GM19351 (cell line): Measurements from ENCODE around the gene DNPEP.
"Not testable (repeated sequence)": the region's sequence is repeated elsewhere in the genome, so short reads cannot be mapped to it uniquely, and the experiment has no call there.

Experiments used
- ATAC-seq: cut with Tn5 transposase; IDR thresholded peaks from one replicate; pipeline ENCODE4 v1.9.1; 2021; ENCODE audit warnings: mild to moderate bottlenecking, moderate library complexity; ENCODE audit not compliant: unreplicated experiment

Gene DNPEP

DNA sequence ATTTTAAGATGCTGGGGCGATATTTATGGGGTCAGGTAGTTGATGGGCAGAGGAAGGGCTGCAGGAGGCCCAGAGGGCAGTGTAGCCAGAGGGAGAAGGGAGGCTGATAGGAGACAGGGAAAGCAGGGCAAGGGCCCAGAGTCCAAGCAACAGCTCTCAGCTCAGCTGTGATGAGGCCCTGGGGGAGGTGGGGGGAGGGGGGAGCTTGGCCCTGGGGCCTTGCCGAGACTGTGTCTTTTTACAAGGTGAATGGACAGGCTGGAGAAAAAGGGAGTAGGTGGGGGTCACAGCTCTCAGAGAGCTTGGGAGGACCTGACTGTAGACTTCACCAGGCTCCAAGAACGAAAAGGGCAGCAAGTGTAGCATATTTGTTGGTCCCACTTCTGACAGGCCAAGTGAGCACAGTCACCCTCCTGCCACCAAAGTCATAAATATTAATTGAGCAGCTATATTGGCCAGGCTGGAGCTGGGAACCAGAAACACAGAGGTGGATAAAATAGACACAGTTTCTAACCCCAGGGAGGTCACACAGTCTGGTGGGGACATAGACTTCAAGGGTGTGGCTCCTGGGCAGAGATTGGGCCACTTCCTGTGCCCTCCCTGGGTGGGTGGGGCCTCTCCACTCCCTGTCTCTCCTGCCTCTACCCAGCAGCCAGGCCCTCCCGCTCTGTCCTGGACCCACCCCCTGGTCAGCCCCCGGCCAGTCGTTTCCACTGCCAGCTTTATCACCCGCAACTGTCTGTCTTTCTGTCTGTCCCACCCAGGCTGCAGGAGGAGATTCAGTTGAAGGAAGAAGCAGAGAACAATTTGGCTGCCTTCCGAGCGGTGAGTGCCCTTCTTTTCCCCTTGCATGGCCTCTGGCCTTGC lies 31.9 kb upstream of the DNPEP start:
- ATAC-seq = no peak

DNA sequence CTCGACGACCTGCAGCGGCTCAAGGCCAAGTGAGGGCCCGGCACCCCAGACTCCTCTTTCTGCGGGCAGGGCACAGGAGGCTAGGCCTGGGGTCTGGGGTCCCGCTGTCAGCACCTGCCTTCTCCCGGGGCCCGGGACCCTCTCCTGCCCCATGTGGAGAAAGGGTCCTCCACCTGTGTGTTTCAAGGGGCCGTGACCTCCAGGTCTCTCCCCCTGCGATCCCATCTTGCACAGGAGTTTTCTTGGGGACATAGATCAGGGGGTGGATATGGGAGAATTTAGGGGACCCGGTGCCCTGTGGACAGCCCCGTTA lies 31.3 kb upstream of the DNPEP start:
- ATAC-seq = no peak

DNA sequence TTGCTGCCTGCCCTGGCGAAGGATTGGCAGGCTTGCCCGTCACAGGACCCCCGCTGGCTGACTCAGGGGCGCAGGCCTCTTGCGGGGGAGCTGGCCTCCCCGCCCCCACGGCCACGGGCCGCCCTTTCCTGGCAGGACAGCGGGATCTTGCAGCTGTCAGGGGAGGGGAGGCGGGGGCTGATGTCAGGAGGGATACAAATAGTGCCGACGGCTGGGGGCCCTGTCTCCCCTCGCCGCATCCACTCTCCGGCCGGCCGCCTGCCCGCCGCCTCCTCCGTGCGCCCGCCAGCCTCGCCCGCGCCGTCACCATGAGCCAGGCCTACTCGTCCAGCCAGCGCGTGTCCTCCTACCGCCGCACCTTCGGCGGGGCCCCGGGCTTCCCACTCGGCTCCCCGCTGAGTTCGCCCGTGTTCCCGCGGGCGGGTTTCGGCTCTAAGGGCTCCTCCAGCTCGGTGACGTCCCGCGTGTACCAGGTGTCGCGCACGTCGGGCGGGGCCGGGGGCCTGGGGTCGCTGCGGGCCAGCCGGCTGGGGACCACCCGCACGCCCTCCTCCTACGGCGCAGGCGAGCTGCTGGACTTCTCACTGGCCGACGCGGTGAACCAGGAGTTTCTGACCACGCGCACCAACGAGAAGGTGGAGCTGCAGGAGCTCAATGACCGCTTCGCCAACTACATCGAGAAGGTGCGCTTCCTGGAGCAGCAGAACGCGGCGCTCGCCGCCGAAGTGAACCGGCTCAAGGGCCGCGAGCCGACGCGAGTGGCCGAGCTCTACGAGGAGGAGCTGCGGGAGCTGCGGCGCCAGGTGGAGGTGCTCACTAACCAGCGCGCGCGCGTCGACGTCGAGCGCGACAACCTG lies 30.7 kb upstream of the DNPEP start, which contains the start of gene DES:
DES (plus strand) TSS at position 223 of the 857 bp plus-strand sequence; CDS start at position 309, 86 bp downstream.
- ATAC-seq = no peak

DNA sequence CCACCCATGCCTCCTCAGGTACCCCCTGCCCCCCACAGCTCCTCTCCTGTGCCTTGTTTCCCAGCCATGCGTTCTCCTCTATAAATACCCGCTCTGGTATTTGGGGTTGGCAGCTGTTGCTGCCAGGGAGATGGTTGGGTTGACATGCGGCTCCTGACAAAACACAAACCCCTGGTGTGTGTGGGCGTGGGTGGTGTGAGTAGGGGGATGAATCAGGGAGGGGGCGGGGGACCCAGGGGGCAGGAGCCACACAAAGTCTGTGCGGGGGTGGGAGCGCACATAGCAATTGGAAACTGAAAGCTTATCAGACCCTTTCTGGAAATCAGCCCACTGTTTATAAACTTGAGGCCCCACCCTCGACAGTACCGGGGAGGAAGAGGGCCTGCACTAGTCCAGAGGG lies 29.7 kb upstream of the DNPEP start:
- no peak for ATAC-seq

DNA sequence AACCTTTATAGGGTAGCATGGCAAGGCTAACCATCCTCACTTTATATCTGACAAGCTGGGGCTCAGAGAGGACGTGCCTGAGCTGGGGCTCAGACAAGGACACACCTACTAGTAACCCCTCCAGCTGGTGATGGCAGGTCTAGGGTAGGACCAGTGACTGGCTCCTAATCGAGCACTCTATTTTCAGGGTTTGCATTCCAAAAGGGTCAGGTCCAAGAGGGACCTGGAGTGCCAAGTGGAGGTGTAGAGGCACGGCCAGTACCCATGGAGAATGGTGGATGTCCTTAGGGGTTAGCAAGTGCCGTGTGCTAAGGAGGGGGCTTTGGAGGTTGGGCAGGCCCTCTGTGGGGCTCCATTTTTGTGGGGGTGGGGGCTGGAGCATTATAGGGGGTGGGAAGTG lies 29.2 kb upstream of the DNPEP start:
- no peak for ATAC-seq

DNA sequence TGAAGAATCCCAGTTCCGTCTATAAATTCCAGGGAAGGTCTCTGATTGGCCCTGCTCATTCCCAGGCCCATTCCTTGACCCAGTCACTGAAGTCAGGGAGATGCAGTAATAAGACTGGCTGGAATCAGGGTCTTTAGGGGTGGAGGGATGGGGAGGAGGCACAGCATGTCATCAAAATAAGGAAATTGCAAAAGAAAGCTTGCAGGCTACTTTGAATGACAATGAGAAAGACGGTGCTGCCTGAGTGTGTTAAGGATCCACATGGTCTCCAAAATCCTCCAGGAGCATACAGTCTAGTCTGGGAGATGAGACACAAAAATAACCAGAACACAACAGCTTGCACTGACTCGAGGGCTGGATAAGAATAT lies 28.5 kb upstream of the DNPEP start:
- no peak for ATAC-seq

DNA sequence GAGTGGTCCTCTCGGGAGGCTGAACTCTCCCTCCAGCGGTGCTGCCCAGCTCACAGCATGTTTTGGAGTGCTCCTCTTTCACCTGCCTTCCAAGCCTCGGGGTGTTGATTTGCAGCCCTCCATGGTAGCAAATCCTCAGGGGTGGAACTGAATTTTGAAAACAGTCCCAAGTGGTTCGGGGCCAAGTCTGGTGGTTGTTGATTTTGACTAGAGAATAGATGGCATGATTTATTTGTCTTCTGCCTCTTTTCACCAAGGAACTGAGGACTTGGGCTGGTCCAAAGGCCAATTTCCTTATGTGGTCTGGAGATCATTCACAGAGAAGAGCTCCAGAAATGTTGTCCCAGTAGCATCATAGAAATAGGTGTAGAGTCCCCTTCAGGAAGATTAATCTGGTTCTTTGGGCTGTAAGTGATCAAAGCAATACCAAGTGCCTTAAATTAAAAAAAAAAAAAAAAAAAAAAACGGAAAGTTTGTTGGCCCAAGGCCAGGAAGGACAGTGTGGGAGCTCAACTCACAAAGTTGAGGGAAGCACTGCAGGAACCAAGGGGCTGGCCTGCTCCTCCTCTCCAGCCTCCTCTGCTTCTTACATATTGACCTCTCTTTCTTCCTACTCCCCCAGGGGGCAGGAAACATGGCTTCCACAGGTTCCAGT lies 28.0 kb upstream of the DNPEP start:
- ATAC-seq = no peak

DNA sequence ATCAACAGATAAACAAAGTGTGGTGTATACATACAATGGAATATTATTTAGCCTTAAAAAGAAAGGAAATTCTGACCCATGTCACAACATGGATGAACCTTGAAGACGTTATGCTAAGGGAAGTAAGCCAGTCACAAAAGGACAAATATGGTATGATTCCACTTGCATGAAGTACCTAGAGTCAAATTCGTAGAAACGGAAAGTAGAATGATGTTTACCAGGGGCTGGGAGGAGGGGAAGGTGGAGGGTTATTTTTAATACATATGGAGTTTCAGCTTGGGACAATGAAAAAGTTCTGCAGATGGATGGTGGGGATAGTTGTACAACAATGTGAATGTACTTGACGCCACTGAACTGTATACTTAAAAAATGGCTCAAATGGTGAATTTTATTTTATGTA lies 27.1 kb upstream of the DNPEP start:
- ATAC-seq = no peak

DNA sequence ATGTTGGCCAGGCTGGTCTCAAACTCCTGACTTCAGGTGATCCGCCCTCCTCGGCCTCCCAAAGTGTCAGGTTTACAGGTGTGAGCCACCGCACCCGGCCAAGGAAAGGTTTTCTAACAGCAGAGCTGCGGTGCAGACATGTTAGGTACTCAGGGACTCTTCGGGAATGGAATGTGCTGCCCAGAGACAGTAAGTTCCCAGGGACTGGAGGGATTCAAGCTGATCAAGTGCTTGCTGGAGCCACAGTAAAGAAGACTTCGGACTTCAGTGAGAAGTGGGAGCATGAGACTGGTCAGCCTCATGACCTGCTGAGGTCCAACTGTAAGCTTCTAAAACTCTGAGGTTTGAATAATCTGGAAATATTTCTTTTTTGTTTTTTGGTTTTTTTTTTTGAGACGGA lies 22.7 kb upstream of the DNPEP start:
- no peak for ATAC-seq

DNA sequence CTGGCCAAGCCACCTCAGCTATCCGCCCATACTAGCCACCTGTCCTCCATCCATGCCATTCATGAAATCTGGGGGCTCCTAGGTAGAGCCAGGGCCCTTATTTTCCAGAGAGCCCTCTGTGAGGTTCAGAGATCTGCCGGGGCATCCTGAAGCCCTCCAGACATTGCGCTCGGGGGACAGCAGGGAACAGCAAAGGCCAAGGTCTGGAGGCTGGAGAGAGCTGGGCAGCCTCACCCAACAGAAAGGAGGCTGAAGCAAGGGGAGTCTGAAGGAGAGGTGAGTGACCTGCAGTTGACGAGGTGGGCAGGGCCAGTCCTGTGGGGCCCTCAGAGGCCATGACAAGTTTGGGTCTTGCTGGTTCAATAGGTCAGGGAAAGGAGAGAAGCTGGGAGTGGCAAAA lies 21.9 kb upstream of the DNPEP start:
- ATAC-seq = no peak

DNA sequence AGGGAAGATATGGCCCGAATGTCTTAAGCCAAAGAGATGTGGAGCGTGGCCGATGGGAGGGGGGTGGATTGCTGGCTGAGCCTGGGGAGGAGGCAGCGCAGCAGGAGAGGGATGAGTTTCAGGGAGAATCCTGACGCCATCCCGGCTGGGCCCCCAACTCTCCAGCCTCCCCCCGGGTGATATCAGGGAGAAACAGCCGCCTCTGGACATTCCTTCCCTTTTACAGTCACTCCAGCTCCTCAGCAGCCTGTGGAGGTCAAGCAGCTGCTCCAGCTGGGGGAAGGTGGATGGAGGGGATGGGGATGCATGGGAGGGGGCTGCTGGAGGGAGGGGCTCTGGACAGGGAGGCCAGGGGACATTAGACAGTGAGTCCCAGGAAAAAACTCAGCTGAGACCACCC lies 20.9 kb upstream of the DNPEP start:
- no peak for ATAC-seq

DNA sequence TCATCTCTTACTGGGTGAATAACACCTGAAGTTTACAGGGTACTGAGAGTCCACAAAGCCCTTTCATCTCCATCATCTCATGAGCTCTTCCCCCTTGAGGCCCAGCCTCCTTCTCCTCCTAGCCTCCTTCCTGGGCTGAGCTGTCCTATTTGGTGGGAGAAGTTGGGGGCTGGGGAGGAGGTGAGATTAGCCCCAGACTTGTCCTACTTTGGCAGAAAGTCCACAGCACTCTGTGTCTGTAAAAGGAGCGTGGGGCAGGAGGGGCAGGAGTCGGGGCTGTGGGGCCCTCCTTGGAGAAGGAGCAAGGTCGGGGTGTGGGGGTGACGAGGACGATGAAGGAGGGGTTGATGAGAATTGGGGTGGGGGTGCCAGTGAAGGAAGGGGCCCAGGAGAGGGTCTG lies 20.5 kb upstream of the DNPEP start:
- no peak for ATAC-seq

DNA sequence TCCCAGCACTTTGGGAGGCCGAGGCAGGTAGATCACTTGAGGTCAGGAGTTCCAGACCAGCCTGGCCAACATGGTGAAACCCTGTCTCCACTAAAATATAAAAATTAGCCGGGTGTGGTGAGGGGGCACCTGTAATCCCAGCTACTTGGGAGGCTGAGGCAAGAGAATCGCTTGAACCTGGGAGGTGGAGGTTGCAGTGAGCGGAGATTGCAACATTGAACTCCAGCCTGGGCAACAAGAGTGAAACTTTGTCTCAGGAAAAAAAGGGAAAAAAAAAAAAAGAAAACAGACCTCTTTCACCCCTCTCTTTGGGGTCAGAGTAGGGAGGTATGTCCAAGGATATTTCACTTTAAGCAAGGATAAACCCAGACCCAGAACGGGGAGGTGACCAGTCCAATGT lies 19.6 kb upstream of the DNPEP start:
- ATAC-seq = not testable (repeated sequence)

DNA sequence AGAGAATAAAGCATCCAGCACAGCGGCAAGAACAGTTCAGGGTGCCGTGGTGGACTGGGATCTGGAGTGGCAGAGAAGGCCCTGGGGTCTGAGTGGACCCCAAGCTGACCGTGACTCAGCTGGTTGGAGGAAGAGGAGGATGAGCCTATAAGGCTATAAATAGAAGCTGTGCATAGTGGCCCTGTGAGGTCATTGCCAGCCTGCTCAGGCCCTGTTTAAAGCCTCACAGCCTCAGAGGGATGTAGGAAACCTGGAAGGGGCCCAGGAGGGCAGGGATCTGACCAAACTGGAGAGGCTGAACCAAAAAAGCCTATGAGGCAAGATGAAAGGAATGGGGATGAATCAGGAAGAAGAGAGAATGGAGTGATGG lies 19.1 kb upstream of the DNPEP start:
- ATAC-seq = no peak

DNA sequence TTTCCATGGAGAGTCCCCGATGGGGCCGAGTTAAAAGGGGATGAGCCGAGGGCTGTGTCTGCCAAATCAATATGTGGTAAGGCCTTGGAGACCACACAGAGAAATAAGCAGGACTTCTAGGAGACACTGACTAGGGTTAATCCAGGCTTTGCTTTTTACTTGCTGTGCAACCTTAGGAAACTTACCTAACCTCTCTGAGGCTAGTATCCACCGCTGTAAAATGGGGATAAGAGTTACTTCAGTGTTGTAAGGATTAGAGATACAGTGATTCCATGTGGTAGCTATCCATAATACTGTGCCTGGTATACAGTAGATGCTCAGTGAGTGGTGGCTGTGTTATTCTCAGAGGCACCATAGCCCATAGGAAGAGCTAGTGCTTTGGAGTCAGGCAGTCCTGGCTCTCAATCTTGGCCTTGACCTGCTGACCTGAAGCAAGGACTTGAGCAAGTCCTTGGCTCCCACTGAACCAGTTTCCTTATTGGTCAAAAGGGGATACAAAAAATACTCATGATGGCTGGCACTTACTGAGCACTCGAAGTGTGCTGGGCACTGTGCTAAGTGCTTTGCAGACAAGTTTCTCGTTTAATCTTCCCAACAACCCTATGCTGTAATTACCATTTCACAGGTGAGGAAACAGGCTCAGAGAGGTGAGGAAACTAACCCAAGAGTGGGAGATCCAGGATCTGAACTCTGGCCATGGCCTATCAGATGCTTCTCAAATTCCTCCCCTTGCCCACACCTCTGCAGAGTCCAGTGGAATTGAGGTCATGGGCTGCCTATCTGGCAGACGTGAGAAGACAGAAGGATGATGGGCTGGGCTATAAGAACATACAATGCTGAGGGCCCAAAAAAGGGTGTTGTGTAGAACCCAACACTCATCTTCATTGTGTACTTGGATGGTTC lies 18.5 kb upstream of the DNPEP start:
- ATAC-seq = no peak

DNA sequence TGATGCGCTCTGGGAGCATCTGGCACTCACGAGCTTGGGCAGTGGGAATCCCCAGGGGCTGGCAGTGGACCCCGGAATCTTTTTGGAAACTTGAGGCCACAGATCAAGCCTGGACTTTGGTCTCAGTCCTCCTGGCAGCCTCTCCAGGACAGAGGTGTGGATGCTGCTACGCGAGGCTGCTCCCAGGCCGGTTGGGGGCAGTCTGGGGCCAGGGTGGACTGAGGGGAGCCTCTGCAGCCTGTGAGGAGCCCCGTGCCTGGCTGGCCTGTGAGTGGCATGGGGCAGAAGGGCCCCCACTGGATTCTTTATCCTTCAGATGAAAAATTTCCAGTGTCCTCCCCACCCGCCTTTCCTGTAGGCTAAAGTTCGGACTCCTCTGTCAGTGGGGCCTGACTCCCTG lies 17.7 kb upstream of the DNPEP start:
- no peak for ATAC-seq

DNA sequence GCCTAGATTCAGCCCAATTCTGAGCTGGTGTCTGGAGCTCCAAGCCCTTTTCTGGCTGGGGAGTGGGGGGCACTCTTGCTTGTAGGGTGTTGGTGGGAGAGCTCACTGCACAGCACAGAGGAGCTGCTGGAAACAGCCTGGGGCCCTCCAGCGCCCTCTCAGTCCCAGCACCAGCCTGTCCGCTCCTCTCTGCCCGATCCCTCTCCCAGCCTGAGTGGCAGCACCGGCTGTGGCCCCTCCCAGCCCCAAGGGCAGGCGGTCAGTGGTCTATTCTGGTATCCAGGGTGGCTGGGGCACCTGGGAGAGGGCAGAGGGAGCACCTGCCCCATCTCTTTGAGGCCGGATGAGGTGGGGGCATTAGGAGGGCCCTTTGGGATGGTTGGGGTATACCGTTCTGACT lies 17.2 kb upstream of the DNPEP start:
- no peak for ATAC-seq

DNA sequence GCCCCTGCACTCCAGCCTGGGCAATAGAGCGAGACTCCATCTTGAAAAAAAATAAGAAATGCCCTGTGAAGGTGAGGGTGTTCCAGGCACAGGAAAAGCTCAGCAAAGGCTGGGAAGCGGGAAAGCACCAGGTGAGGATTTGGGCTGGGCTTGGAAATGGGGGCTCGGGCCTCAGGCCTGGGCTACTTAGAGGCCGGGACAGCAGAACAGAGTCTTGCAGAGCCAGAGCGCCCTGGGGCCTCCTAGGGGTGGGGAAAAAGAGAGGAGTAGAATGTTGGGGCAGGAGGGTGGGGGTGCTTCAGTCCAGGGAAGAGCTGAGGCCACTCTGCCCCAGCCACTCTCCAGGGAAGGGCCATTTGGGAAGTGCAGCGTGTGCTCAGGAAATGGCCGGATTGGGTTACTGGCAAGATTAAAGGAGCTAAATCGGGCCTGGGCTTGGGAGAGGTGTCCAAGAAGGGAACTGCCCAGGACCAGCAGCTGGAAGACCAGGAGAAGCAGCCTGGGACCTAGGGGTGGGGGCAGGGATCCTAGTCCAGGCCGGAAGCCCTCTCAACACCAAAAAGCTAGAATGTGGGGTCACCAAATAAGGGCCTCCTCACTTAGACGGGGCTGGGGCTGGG lies 16.7 kb upstream of the DNPEP start:
- no peak for ATAC-seq

DNA sequence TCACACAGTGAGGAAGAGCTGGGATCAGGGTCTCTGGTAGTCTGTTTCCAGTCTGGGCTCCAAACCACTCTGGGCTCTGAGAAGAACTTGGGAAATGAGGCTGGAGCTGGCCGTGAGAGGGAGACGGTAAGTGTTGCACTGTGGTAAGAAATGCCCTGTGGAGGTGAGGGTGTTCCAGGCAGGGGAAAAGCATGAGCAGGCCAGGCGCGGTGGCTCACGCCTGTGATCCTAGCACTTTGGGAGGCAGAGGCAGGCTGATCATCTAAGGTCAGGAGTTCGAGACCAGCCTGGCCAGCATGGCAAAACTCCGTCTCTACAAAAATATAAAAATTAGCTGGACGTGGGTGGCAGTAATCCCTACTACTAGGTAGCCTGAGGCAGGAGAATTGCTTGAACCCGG lies 16.1 kb upstream of the DNPEP start:
- no peak for ATAC-seq
